ENCODE measurements around the gene KAT8. TPM values are rescaled to one million over a fixed set of nuclear protein-coding genes. Genes with fewer than 3 reads are reported as not detected.
A peak's percentile ranks its signal among the peaks of the same experiment; 100 is the strongest.

The KAT8 gene
- total RNA-seq, 4 donors from 2014 or later = 25.7 to 57.2 (median 30.4) TPM

DNA sequence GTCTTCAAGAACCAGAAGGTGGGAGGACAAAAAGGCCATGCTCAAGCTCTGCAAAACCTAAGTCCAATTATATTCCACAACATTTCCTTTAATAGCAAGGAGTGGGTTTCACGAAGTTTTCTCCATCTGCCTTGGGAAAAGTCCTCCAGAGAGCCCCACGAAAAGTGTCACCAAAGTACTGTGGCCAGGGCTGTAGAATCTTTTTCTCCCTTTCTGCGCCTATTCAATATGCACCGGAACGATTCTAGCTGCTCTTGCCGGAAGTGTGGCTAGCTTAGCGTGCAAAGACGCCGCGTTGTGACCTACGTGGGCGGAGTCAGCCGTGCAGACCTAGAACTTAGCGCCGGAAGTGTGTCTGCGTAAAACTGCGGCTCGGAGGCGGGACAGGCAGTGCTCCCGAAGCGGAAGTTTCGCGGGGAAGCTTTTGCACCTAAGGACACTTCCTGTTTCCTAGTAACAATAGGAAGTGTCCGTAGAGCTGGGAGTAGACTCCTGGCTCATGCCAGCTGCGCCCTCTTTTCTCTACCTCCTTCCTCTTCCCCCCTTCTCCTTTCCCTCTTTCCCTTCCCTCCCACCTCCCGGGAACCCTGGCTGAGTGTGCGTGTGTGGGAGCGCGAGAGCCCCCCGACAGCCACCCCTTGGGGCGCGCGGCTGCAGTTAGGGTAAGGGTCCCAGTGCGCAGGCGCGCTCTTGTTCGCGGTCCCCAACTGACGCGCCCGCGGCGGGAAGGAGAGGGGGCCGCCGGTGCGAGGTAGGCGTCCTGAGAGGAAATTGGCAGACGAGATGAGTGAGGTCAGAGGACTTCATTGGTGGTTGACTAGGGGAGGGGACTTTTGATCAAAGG is 43.3 kb upstream of the KAT8 start, which contains the start of the genes ZNF646 and ZNF668:
Gene ZNF646 (plus strand): TSS at position 453 of the 844 bp plus-strand sequence. CDS start 1,903 bp downstream, outside the sequence.
Gene ZNF668 (minus strand): TSS at position 271 of the 844 bp plus-strand sequence. CDS start 9,781 bp downstream, outside the sequence.
- Histone ChIP-seq H3K4me3 (peak within 1 kb of the TSS; percentile 92 to 97 (median 96)), H3K9me3 (no peaks in the 10 kb centered on the region), H3K36me3 (peaks cover 25 to 33% (median 26%) of the 10 kb centered on the region in 3 donors), H3K27me3 (no peaks in the 10 kb centered on the region), H3K27ac (peak within 1 kb of the TSS; percentile 95 to 99 (median 96)), H3K4me1 (peaks cover 15 to 48% (median 23%) of the 10 kb centered on the region in 3 donors)
- DNase-seq = peak; percentile 92
- TF ChIP-seq CTCF (IDR thresholded peaks at IDR 0.05) = no peak
- TF ChIP-seq POLR2A (IDR thresholded peaks at IDR 0.05) = peak in 3 of 4 donors; percentile 56 to 73 (median 57)
- intact Hi-C loops (cut with DNase I) = no loop called here
- WGBS, 2 donors = 0% methylated on average over 15 to 25 of the region's 48 CpGs

- intact Hi-C loops (cut with DNase I) = no loop called here
- WGBS, 2 donors = 1% methylated on average over 7 of the region's 7 CpGs
- H3K36me3 ChIP-seq = peaks cover 25 to 39% (median 32%) of the 10 kb centered on the region in 3 donors
These were observed 42.7 kb upstream of the KAT8 start for GRCh38 chr16:31074814-31075183.

GRCh38 chr16:31076319-31076718 is 41.1 kb upstream of the KAT8 start:
- no peaks in the 10 kb centered on the region for H3K9me3 ChIP-seq
- DNase-seq = no peak
- TF ChIP-seq CTCF (IDR thresholded peaks at IDR 0.05) = no peak
- H3K36me3 ChIP-seq = peaks cover 33 to 54% (median 48%) of the 10 kb centered on the region in 3 donors
- H3K4me3 ChIP-seq = no peak overlapping the region
- H3K27ac ChIP-seq = no peak overlapping the region
- H3K4me1 ChIP-seq = peaks cover 15 to 42% (median 23%) of the 10 kb centered on the region in 3 donors
- no peaks in the 10 kb centered on the region for H3K27me3 ChIP-seq
- intact Hi-C loops (cut with DNase I) = no loop called here
- WGBS, 2 donors = 71 to 80% methylated on average over 1 to 7 of the region's 16 CpGs

More at GRCh38 chr16:31074814-31075183, 42.7 kb upstream of the KAT8 start:
- no peak for DNase-seq
- no peak for TF ChIP-seq POLR2A (IDR thresholded peaks at IDR 0.05)
- no peak for TF ChIP-seq CTCF (IDR thresholded peaks at IDR 0.05)
- Histone ChIP-seq H3K27me3 (no peaks in the 10 kb centered on the region), H3K4me3 (peak overlapping the region; percentile 92 to 97 (median 96)), H3K9me3 (no peaks in the 10 kb centered on the region), H3K27ac (peak overlapping the region; percentile 95 to 99 (median 96)), H3K4me1 (peaks cover 15 to 48% (median 23%) of the 10 kb centered on the region in 3 donors)

DNA sequence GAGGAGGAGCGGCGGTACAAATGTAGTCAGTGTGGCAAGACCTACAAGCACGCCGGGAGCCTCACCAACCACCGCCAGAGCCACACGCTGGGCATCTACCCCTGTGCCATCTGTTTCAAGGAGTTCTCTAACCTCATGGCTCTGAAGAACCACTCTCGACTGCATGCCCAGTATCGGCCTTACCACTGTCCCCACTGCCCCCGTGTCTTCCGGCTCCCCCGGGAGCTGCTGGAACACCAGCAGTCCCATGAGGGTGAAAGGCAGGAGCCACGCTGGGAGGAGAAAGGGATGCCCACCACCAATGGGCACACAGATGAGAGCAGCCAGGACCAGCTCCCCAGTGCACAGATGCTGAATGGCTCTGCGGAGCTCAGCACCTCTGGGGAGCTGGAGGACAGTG is 40.4 kb upstream of the KAT8 start:
- H3K4me1 ChIP-seq = peaks cover 14 to 42% (median 18%) of the 10 kb centered on the region in 3 donors
- no peaks in the 10 kb centered on the region for H3K27me3 ChIP-seq
- no peak for DNase-seq
- TF ChIP-seq POLR2A (IDR thresholded peaks at IDR 0.05) (no peak), CTCF (IDR thresholded peaks at IDR 0.05) (no peak)
- intact Hi-C loops (cut with DNase I) = no loop called here
- 93 to 95% methylated on average over 4 to 7 of the region's 13 CpGs for WGBS, 2 donors
- H3K4me3 ChIP-seq = no peak overlapping the region
- H3K9me3 ChIP-seq = no peaks in the 10 kb centered on the region
- no peak overlapping the region for H3K27ac ChIP-seq
- peaks cover 33 to 59% (median 51%) of the 10 kb centered on the region in 3 donors for H3K36me3 ChIP-seq
